IMR-90 (cell line): ENCODE results near the gene MARCHF3. TPM values are rescaled to one million over a fixed set of nuclear protein-coding genes. Genes with fewer than 3 reads are reported as not detected.
A peak's percentile ranks its signal among the peaks of the same experiment; 100 is the strongest.

ENCODE experiments used
- ATAC-seq: fragments of 200-7000 bp; cut with Tn5 transposase; 2 replicates; pipeline ENCODE4 v1.9.1; 2020; ENCODE audit warnings: low read depth, mild to moderate bottlenecking, moderate library complexity
- BruUV-seq: library from RNA; stranded (reverse); fragments of 400-500 nt; replicated peaks from 2 replicates; lab custom pipeline; 2021; lab: Mats Ljungman, UMichigan
- CTCF ChIA-PET: fragments of 300-600 bp; formaldehyde crosslinking; extraction: SDS; loops from one replicate; lab custom pipeline; 2021; ENCODE audit warnings: antibody characterized with exemption; lab: Yijun Ruan, JAX
- POLR2A ChIA-PET: fragments of 300-600 bp; sonication (Branson Sonifier 250); formaldehyde crosslinking; loops from one replicate; lab custom pipeline; 2022; ENCODE audit warnings: antibody characterized with exemption; ENCODE audit not compliant: unreplicated experiment; lab: Charles Lee
- DNase-seq: peaks from one replicate; pipeline ENCODE4 v3.0.0; 2013
- H2AFZ ChIP-seq: replicated peaks from 2 replicates; pipeline ENCODE3; 2013; ENCODE audit warnings: low read length, mild to moderate bottlenecking; ENCODE audit not compliant: poor library complexity
- H2AK5ac ChIP-seq: 2 replicates; pipeline ENCODE4 v1.6.1; 2013; ENCODE audit warnings: low read depth, low read length, inconsistent platforms
- H2AK9ac ChIP-seq: replicated peaks from 2 replicates; pipeline ENCODE3; 2013; ENCODE audit warnings: mild to moderate bottlenecking, low read depth, low read length, moderate library complexity; ENCODE audit not compliant: poor library complexity
- H2BK120ac ChIP-seq: 2 replicates; pipeline ENCODE4 v1.6.1; 2013; ENCODE audit warnings: low read depth, low read length, inconsistent platforms
- H2BK15ac ChIP-seq: 3 replicates; pipeline ENCODE4 v1.6.1; 2013; ENCODE audit warnings: low read depth, low read length, inconsistent platforms
- H2BK20ac ChIP-seq: 2 replicates; pipeline ENCODE4 v1.6.1; 2013; ENCODE audit warnings: low read depth, mild to moderate bottlenecking, inconsistent platforms, low read length, moderate library complexity
- H2BK5ac ChIP-seq: 2 replicates; pipeline ENCODE4 v1.6.1; 2013; ENCODE audit warnings: mild to moderate bottlenecking, low read depth, low read length, inconsistent platforms; ENCODE audit not compliant: poor library complexity, severe bottlenecking
- H3K14ac ChIP-seq: replicated peaks from 2 replicates; pipeline ENCODE4 v1.6.1; 2013; ENCODE audit warnings: low read depth, low read length, inconsistent platforms
- H3K18ac ChIP-seq: 2 replicates; pipeline ENCODE4 v1.6.1; 2013; ENCODE audit warnings: low read depth, low read length, control low read depth
- H3K23ac ChIP-seq: 2 replicates; pipeline ENCODE4 v1.6.1; 2013; ENCODE audit warnings: low read depth, low read length, inconsistent platforms
- H3K27ac ChIP-seq: 2 replicates; pipeline ENCODE4 v1.5.1; 2013; ENCODE audit warnings: mild to moderate bottlenecking, control low read depth, low read length; ENCODE audit not compliant: insufficient read depth
- H3K27me3 ChIP-seq: 2 replicates; pipeline ENCODE4 v1.6.1; 2013; ENCODE audit warnings: low read length; ENCODE audit not compliant: control insufficient read depth, insufficient read depth
- H3K36me3 ChIP-seq: 2 replicates; pipeline ENCODE4 v1.6.1; 2013; ENCODE audit warnings: low read length, mixed read lengths; ENCODE audit not compliant: control insufficient read depth, insufficient read depth
- H3K4ac ChIP-seq: 2 replicates; pipeline ENCODE4 v1.6.1; 2013; ENCODE audit warnings: low read depth, low read length, inconsistent platforms
- H3K4me1 ChIP-seq: 2 replicates; pipeline ENCODE4 v1.6.1; 2013; ENCODE audit warnings: low read length, mixed read lengths; ENCODE audit not compliant: control insufficient read depth, insufficient read depth
- H3K4me2 ChIP-seq: 2 replicates; pipeline ENCODE4 v1.6.1; 2013; ENCODE audit warnings: low read depth, mild to moderate bottlenecking, control low read depth, low read length, moderate library complexity
- H3K4me3 ChIP-seq: 2 replicates; pipeline ENCODE4 v1.5.1; 2013; ENCODE audit warnings: low read depth, mild to moderate bottlenecking, control low read depth, low read length, moderate library complexity; ENCODE audit not compliant: insufficient read depth
- H3K56ac ChIP-seq: 2 replicates; pipeline ENCODE4 v1.6.1; 2013; ENCODE audit warnings: low read length, inconsistent platforms; ENCODE audit not compliant: insufficient read depth; ENCODE audit errors: extremely low read depth
- H3K79me1 ChIP-seq, 2 experiments: 2 replicates each; pipeline ENCODE4 v1.6.1; 2013; ENCODE audit warnings: low read length in 2 of 2, inconsistent platforms in 1 of 2, low read depth in 1 of 2
- H3K9ac ChIP-seq: 2 replicates; pipeline ENCODE4 v1.6.1; 2013; ENCODE audit warnings: low read depth, low read length, control low read depth
- H3K9me1 ChIP-seq: 2 replicates; pipeline ENCODE4 v1.6.1; 2013; ENCODE audit warnings: low read length, inconsistent platforms; ENCODE audit not compliant: insufficient read depth
- H3K9me3 ChIP-seq: 2 replicates; pipeline ENCODE4 v1.6.1; 2013; ENCODE audit warnings: low read length; ENCODE audit not compliant: control insufficient read depth, insufficient read depth
- H4K20me1 ChIP-seq: 2 replicates; pipeline ENCODE4 v1.6.1; 2013; ENCODE audit warnings: low read length, inconsistent platforms; ENCODE audit not compliant: insufficient read depth
- H4K5ac ChIP-seq: 2 replicates; pipeline ENCODE4 v1.6.1; 2013; ENCODE audit warnings: mild to moderate bottlenecking, low read depth, low read length, control low read depth
- H4K8ac ChIP-seq, 2 experiments: 2 replicates each; pipeline ENCODE4 v1.6.1; 2013; ENCODE audit warnings: low read depth in 2 of 2, low read length in 2 of 2, control low read depth in 1 of 2, inconsistent platforms in 1 of 2
- H4K91ac ChIP-seq: 2 replicates; pipeline ENCODE4 v1.6.1; 2013; ENCODE audit warnings: low read depth, low read length, inconsistent platforms; ENCODE audit not compliant: insufficient read depth
- SMC3 ChIP-seq: fragments of 150-350 bp; IDR thresholded peaks from 2 replicates; pipeline ENCODE4 v1.6.1; 2016; ENCODE audit warnings: low read depth, mild to moderate bottlenecking, antibody characterized with exemption, low read length, moderate library complexity
- WGBS, 2 experiments: methylation state at CpG; one replicate each; pipeline versions ENCODE4 v1.1.5 to v1.1.7; 2013; ENCODE audit warnings: missing lambda C conversion rate in 2 of 2; ENCODE audit not compliant: insufficient read length in 1 of 2; ENCODE audit errors: extremely low coverage in 2 of 2; 5-methylcytosine and 5-hydroxymethylcytosine counted together
- dilution Hi-C: fragments of 300-500 bp; cut with HindIII; formaldehyde crosslinking; loops from one replicate; pipeline ENCODE4 v1.14.3; 2018; ENCODE audit warnings: low sequenced_read_pairs; ENCODE audit not compliant: unreplicated experiment
- in situ Hi-C: fragments of 300-500 bp; cut with MboI; formaldehyde crosslinking; loops from 3 replicates; pipeline ENCODE4 v1.14.3; 2019; ENCODE audit warnings: low sequenced_read_pairs, inconsistent platforms, mixed read lengths
- intact Hi-C: fragments of 100-400 bp; cut with micrococcal nuclease; formaldehyde crosslinking; loops from 2 replicates; pipeline ENCODE4 v1.10.0; 2022
- polyA plus RNA-seq, 3 experiments: library from polyadenylated mRNA; depleted of rRNA; stranded (reverse); fragments of >200 nt; gene quantifications; 2 replicates each; pipeline ENCODE4 v1.2.3, GENCODE V29; 2012; ENCODE audit warnings: low replicate concordance in 1 of 3
- total RNA-seq: library from RNA; depleted of rRNA; stranded (reverse); fragments of >200 nt; gene quantifications from 2 replicates; pipeline ENCODE4 v1.2.3, GENCODE V29; 2012

Gene MARCHF3
- total and polyA plus RNA-seq, 2 of the 4 experiments (the other 2 are of a cell fraction): 11.2 to 18.8 TPM

- peak; percentile 72 for ATAC-seq
- in situ Hi-C loops: no loop called here
- intact Hi-C loops: no loop called here
- H4K20me1 ChIP-seq: no peaks in the 10 kb centered on the region
- no peak within 1 kb of the TSS for H3K18ac ChIP-seq
- DNase-seq: peak; percentile 10
- peak within 1 kb of the TSS; percentile 47; the same call in 1 of the 2 replicates for H4K5ac ChIP-seq
- H4K91ac ChIP-seq: 0 out of 2 replicates have a peak within 1 kb of the TSS, but pooled peaks have one; percentile 13
- CTCF ChIA-PET: interaction anchor here (1.0 to 1.2 kb wide), 2 partner anchors 16 to 19 kb away, joined by 3 to 4 read pairs; no protein-coding TSS in a partner anchor
- dilution Hi-C loops: no loop called here
- no peak within 1 kb of the TSS for H3K56ac ChIP-seq
- H3K4me3 ChIP-seq: peak within 1 kb of the TSS; percentile 53
- H3K9ac ChIP-seq: peak within 1 kb of the TSS; percentile 58
- H3K79me1 ChIP-seq: no peaks in the 10 kb centered on the region
- no peak within 1 kb of the TSS for H2AK9ac ChIP-seq
- no peaks in the 10 kb centered on the region for H3K36me3 ChIP-seq
- H3K4ac ChIP-seq: peak within 1 kb of the TSS; percentile 57; the same call in 1 of the 2 replicates
- H2AK5ac ChIP-seq: no peak within 1 kb of the TSS
- no peak within 1 kb of the TSS for H3K27ac ChIP-seq
- H3K27me3 ChIP-seq: no peaks in the 10 kb centered on the region
- 0 out of 2 replicates have a peak, but pooled peaks cover 4% of the 10 kb centered on the region for H3K9me1 ChIP-seq
- no peak for TF ChIP-seq SMC3
- H3K14ac ChIP-seq: no peak within 1 kb of the TSS
- no TSS peak for BruUV-seq
- H3K9me3 ChIP-seq: no peaks in the 10 kb centered on the region
- peak within 1 kb of the TSS; percentile 49 for H3K4me2 ChIP-seq
- peak within 1 kb of the TSS; percentile 73 to 90 for H4K8ac ChIP-seq
- H2AFZ ChIP-seq: peak within 1 kb of the TSS; percentile 91
- no peak within 1 kb of the TSS for H2BK5ac ChIP-seq
- POLR2A ChIA-PET: no interaction called here
- H3K23ac ChIP-seq: peak within 1 kb of the TSS; percentile 12; the same call in 1 of the 2 replicates
- 0 out of 2 replicates have a peak within 1 kb of the TSS, but pooled peaks have one; percentile 12 for H2BK120ac ChIP-seq
- 35% methylated on average over 23 of the region's 56 CpGs; no CpG with 5 or more reads in 1 of the 2 experiments for WGBS, 2 experiments
- peaks cover 3% of the 10 kb centered on the region; the same call in 1 of the 2 replicates for H3K4me1 ChIP-seq
- no peak within 1 kb of the TSS for H2BK20ac ChIP-seq
- H2BK15ac ChIP-seq: no peak within 1 kb of the TSS
These were observed 42.8 kb upstream of the MARCHF3 start, which contains the start of gene C5orf63 for GRCh38 chr5:127072861-127073846. C5orf63 (minus strand) TSS chr5:127073502; CDS start chr5:127058995, 14,507 bp downstream.
